OCI-LY1 (cell line): ENCODE results near the gene FSTL5.

Experiments used
- H2AFZ ChIP-seq: fragments of 200-600 bp; sonication (generic), shearing (Covaris generic); 2 replicates; pipeline ENCODE4 v1.6.0; 2014; ENCODE audit warnings: antibody characterized with exemption, mild to moderate bottlenecking, low read length
- H3F3A ChIP-seq: fragments of 200-600 bp; sonication (generic), shearing (Covaris generic); 2 replicates; pipeline ENCODE4 v1.6.0; 2014; ENCODE audit warnings: mild to moderate bottlenecking, antibody characterized with exemption, low read length, moderate library complexity; ENCODE audit not compliant: insufficient read depth
- H3K27ac ChIP-seq: fragments of 200-600 bp; sonication (generic); 2 replicates; pipeline ENCODE4 v1.5.1; 2014; ENCODE audit warnings: low read length, mixed run types, mild to moderate bottlenecking, low read depth; ENCODE audit not compliant: poor library complexity, severe bottlenecking
- H3K27me3 ChIP-seq: fragments of 200-600 bp; sonication (generic); 2 replicates; pipeline ENCODE4 v1.6.0; 2014; ENCODE audit warnings: antibody characterized with exemption, mild to moderate bottlenecking, low read length, moderate library complexity; ENCODE audit not compliant: insufficient read depth
- H3K36me3 ChIP-seq: fragments of 200-600 bp; sonication (generic); 2 replicates; pipeline ENCODE4 v1.6.1; 2014; ENCODE audit warnings: mild to moderate bottlenecking, antibody characterized with exemption, low read length, moderate library complexity, mixed read lengths; ENCODE audit not compliant: insufficient read depth
- H3K4me1 ChIP-seq: fragments of 200-600 bp; sonication (generic); 2 replicates; pipeline ENCODE4 v1.5.1; 2014; ENCODE audit warnings: mild to moderate bottlenecking, low read length, moderate library complexity; ENCODE audit not compliant: insufficient read depth, severe bottlenecking
- H3K4me2 ChIP-seq: fragments of 200-600 bp; sonication (generic), shearing (Covaris generic); 2 replicates; pipeline ENCODE4 v1.6.1; 2014; ENCODE audit warnings: low read length
- H3K4me3 ChIP-seq: fragments of 200-600 bp; sonication (generic); 2 replicates; pipeline ENCODE4 v1.5.1; 2014; ENCODE audit warnings: low read length, low read depth, mild to moderate bottlenecking, mixed read lengths; ENCODE audit not compliant: poor library complexity, severe bottlenecking
- H3K79me2 ChIP-seq: fragments of 200-600 bp; shearing (Covaris generic); 2 replicates; pipeline ENCODE4 v1.6.1; 2016; ENCODE audit warnings: mixed run types, low read length, mixed read lengths; ENCODE audit not compliant: insufficient read depth
- H3K9ac ChIP-seq: fragments of 200-600 bp; sonication (generic), shearing (Covaris generic); 2 replicates; pipeline ENCODE4 v1.6.1; 2014; ENCODE audit warnings: mild to moderate bottlenecking, low read length, mixed read lengths
- H3K9me2 ChIP-seq: fragments of 200-600 bp; sonication (generic), shearing (Covaris generic); 2 replicates; pipeline ENCODE4 v1.6.1; 2014; ENCODE audit warnings: low read depth, mild to moderate bottlenecking, low read length, mixed read lengths
- H3K9me3 ChIP-seq: fragments of 200-600 bp; shearing (Covaris generic); 2 replicates; pipeline ENCODE4 v1.6.1; 2014; ENCODE audit warnings: low read length, mixed read lengths
- H4K20me1 ChIP-seq: fragments of 200-600 bp; sonication (generic), shearing (Covaris generic); 2 replicates; pipeline ENCODE4 v1.6.0; 2016; ENCODE audit warnings: mild to moderate bottlenecking, low read length; ENCODE audit not compliant: insufficient read depth
- EZH2 ChIP-seq: fragments of 200-600 bp; sonication (generic), shearing (Covaris generic); IDR thresholded peaks from 2 replicates; pipeline ENCODE4 v1.8.0; 2017; ENCODE audit warnings: borderline replicate concordance, mixed run types, mild to moderate bottlenecking, antibody characterized with exemption, low read length, moderate library complexity, mixed read lengths
- TF ChIP-seq, protein P1 (sequence below): fragments of 200-600 bp; sonication (generic), shearing (Covaris generic); IDR thresholded peaks from 2 replicates; pipeline ENCODE4 v1.5.1; 2017; ENCODE audit warnings: mild to moderate bottlenecking, antibody characterized with exemption, low read length, moderate library complexity, mixed read lengths

The FSTL5 gene

DNA sequence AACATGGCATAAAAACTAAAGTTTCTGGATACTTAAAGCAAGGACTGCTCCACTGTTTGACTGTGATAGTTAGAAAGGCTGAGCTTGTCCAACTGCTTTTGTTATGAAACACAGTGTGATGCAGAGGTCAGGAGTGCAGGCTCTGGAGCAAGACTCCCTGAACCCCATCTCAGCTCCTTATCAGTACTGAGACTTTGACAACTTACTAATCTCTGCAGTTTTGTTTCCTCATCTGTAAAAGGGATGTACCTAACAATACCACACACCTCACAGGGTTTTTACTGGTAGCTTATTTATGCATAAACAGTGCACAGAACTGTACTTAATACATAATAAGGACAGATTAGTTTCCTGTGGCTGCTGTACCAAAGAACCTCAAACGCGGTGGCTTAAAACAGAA lies 804.3 kb downstream of the FSTL5 start:
- Histone ChIP-seq H3K4me1 (no peaks in the 10 kb centered on the region), H3K4me2 (no peak overlapping the region), H4K20me1 (no peaks in the 10 kb centered on the region), H3K27me3 (no peaks in the 10 kb centered on the region), H3F3A (no peaks in the 10 kb centered on the region), H3K79me2 (no peaks in the 10 kb centered on the region), H3K27ac (no peak overlapping the region), H2AFZ (no peak overlapping the region), H3K36me3 (no peaks in the 10 kb centered on the region), H3K9me3 (no peaks in the 10 kb centered on the region), H3K9me2 (no peaks in the 10 kb centered on the region), H3K9ac (no peak overlapping the region), H3K4me3 (no peak overlapping the region)
- no peak for TF ChIP-seq EZH2
- TF ChIP-seq, protein P1, sequence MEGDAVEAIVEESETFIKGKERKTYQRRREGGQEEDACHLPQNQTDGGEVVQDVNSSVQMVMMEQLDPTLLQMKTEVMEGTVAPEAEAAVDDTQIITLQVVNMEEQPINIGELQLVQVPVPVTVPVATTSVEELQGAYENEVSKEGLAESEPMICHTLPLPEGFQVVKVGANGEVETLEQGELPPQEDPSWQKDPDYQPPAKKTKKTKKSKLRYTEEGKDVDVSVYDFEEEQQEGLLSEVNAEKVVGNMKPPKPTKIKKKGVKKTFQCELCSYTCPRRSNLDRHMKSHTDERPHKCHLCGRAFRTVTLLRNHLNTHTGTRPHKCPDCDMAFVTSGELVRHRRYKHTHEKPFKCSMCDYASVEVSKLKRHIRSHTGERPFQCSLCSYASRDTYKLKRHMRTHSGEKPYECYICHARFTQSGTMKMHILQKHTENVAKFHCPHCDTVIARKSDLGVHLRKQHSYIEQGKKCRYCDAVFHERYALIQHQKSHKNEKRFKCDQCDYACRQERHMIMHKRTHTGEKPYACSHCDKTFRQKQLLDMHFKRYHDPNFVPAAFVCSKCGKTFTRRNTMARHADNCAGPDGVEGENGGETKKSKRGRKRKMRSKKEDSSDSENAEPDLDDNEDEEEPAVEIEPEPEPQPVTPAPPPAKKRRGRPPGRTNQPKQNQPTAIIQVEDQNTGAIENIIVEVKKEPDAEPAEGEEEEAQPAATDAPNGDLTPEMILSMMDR: no peak

DNA sequence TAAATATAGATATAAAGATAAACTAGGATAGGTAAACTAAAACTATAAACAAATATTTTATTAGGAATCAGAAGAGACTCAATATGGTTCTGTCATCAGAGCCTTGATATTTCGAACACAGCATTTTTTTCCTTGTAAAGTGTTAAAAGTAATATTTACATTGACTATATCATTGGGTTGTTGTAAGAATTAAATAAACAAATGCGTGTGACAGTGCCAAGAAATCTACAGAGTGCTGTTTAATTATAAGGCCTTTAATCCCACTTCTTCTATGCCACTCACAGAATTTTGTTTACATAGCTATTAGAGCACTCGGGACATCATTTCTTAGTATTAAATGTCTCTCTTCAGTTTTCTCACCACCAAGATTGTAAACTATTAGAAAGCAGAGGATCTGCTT lies 807.4 kb downstream of the FSTL5 start:
- Histone ChIP-seq H3K36me3 (no peaks in the 10 kb centered on the region), H3K4me3 (no peak overlapping the region), H3K4me2 (no peak overlapping the region), H3K27ac (no peak overlapping the region), H3K9me3 (no peaks in the 10 kb centered on the region), H3K9me2 (no peaks in the 10 kb centered on the region), H3K4me1 (no peaks in the 10 kb centered on the region), H3F3A (no peaks in the 10 kb centered on the region), H4K20me1 (no peaks in the 10 kb centered on the region), H3K79me2 (no peaks in the 10 kb centered on the region), H2AFZ (no peak overlapping the region), H3K9ac (no peak overlapping the region), H3K27me3 (no peaks in the 10 kb centered on the region)
- TF ChIP-seq, protein P1: no peak
- no peak for TF ChIP-seq EZH2

DNA sequence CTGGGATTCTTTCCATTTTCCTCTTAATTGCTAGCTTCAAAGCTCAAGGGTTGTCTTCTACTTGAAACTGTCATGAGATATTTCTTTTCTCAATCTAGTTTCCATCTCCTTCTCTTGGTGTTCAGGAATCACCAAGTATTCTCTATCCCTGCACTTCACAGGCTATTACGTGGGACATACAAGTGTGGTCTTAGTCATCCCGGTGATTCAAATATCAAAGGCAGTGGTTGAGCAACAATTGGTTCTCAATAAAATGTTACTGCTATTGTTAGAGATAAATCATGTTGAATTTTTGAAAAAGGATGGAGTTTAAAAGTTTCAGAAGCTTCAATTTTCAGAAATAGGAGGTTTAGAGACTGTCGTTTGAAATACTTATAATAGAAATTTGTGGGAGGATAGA lies 812.9 kb downstream of the FSTL5 start:
- no peak overlapping the region for H3K9ac ChIP-seq
- H3K4me1 ChIP-seq: no peaks in the 10 kb centered on the region
- H3K27me3 ChIP-seq: no peaks in the 10 kb centered on the region
- H3K79me2 ChIP-seq: no peaks in the 10 kb centered on the region
- TF ChIP-seq, protein P1: no peak
- TF ChIP-seq EZH2: no peak
- H2AFZ ChIP-seq: no peak overlapping the region
- H3K36me3 ChIP-seq: no peaks in the 10 kb centered on the region
- no peaks in the 10 kb centered on the region for H3K9me2 ChIP-seq
- no peak overlapping the region for H3K4me3 ChIP-seq
- no peaks in the 10 kb centered on the region for H3K9me3 ChIP-seq
- no peaks in the 10 kb centered on the region for H3F3A ChIP-seq
- H3K4me2 ChIP-seq: no peak overlapping the region
- H4K20me1 ChIP-seq: no peaks in the 10 kb centered on the region
- no peak overlapping the region for H3K27ac ChIP-seq
